Tibial nerve (tissue), 4 donors: ENCODE measurements around the gene ARPC1B.

Experiments used
- EP300 ChIP-seq, 2 donors: sonication (generic); formaldehyde crosslinking; IDR thresholded peaks; one replicate each; pipeline ENCODE4 v1.6.1; 2017; ENCODE audit warnings: antibody characterized with exemption in 2 of 2, mild to moderate bottlenecking in 1 of 2
- POLR2A ChIP-seq, 2 donors: fragments of 450-650 bp; IDR thresholded peaks; one replicate each; pipeline ENCODE4 v1.6.1; 2017; ENCODE audit warnings: antibody characterized with exemption in 2 of 2, mild to moderate bottlenecking in 2 of 2, moderate library complexity in 2 of 2
- TF ChIP-seq, protein P1 (sequence below), 5 experiments: fragments of 200-600 bp in 3 of 5; fragments of 450-650 bp in 2 of 5; sonication (generic) in 3 of 5; IDR thresholded peaks; one replicate each; pipeline ENCODE4 v1.5.1; 2016 to 2019; ENCODE audit warnings: antibody characterized with exemption in 5 of 5, mild to moderate bottlenecking in 3 of 5, moderate library complexity in 2 of 5

- TF ChIP-seq, protein P1, sequence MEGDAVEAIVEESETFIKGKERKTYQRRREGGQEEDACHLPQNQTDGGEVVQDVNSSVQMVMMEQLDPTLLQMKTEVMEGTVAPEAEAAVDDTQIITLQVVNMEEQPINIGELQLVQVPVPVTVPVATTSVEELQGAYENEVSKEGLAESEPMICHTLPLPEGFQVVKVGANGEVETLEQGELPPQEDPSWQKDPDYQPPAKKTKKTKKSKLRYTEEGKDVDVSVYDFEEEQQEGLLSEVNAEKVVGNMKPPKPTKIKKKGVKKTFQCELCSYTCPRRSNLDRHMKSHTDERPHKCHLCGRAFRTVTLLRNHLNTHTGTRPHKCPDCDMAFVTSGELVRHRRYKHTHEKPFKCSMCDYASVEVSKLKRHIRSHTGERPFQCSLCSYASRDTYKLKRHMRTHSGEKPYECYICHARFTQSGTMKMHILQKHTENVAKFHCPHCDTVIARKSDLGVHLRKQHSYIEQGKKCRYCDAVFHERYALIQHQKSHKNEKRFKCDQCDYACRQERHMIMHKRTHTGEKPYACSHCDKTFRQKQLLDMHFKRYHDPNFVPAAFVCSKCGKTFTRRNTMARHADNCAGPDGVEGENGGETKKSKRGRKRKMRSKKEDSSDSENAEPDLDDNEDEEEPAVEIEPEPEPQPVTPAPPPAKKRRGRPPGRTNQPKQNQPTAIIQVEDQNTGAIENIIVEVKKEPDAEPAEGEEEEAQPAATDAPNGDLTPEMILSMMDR (IDR thresholded peaks at IDR 0.05), result no peak
- TF ChIP-seq POLR2A (IDR thresholded peaks at IDR 0.05) (no peak), EP300 (IDR thresholded peaks at IDR 0.05) (no peak)
Observed at GRCh38 chr7:99409192-99409572, 34.7 kb downstream of the ARPC1B start.
